Mammary epithelial cell (primary cell): ENCODE data around the gene GTF2F1.

ENCODE experiments used
- CTCF ChIP-seq, 2 donors: IDR thresholded peaks in 1 of 2; conservative IDR thresholded peaks in 1 of 2; 2 replicates each; pipeline ENCODE4 v1.5.1; 2011 to 2012; ENCODE audit warnings: inconsistent platforms in 2 of 2, low read length in 2 of 2, mild to moderate bottlenecking in 2 of 2, control low read depth in 1 of 2, low read depth in 1 of 2; ENCODE audit not compliant: insufficient read depth in 1 of 2; ENCODE audit errors: extremely low read depth in 1 of 2
- EZH2 ChIP-seq: IDR thresholded peaks from 2 replicates; pipeline ENCODE4 v1.6.1; 2012; ENCODE audit warnings: low read length, inconsistent platforms, borderline replicate concordance

- TF ChIP-seq CTCF (conservative IDR thresholded peaks at IDR 0.05 in 1 of 2, IDR thresholded peaks at IDR 0.05 in 1 of 2; ENCODE audit: extremely low read depth in 1 of 2, insufficient read depth in 1 of 2, low read depth in 1 of 2, low read length in 2 of 2) (no peak), EZH2 (no peak)
These were observed 33.0 kb upstream of the GTF2F1 start for GRCh38 chr19:6425732-6426620.
